HG03097 (cell line): ENCODE measurements around the gene SPSB1.

Experiments used
- ATAC-seq: cut with Tn5 transposase; IDR thresholded peaks from one replicate; pipeline ENCODE4 v1.9.1; 2021; ENCODE audit not compliant: unreplicated experiment, low FRiP score

SPSB1 gene

DNA sequence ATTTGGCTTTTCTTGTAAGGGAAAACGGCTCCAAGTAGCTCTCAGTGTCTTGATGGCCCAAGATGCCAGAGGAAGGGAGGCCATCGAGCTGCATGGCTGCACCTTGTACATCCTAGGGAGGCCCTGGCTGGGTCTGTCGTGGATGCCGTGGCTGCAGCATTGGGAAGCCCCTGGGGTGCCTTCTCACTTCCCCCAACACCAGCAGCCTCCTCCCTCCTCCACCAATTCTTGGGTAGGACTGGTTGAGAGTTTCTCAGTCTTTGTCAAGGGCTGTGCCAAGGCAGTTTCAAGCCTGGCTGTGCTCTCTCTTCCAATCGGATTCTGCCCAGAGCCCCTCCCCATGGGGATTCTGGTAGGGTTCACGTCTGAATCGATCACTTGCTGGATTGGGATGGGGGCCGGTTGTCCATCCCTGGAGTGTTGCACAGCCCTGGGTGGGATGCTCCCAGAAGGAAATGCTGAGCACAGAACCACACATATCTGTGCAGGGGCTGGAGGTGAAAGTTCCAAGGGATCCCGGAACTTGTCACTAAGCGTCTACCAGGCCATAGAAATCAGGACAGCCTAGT lies 14.0 kb upstream of the SPSB1 start:
- ATAC-seq = no peak

DNA sequence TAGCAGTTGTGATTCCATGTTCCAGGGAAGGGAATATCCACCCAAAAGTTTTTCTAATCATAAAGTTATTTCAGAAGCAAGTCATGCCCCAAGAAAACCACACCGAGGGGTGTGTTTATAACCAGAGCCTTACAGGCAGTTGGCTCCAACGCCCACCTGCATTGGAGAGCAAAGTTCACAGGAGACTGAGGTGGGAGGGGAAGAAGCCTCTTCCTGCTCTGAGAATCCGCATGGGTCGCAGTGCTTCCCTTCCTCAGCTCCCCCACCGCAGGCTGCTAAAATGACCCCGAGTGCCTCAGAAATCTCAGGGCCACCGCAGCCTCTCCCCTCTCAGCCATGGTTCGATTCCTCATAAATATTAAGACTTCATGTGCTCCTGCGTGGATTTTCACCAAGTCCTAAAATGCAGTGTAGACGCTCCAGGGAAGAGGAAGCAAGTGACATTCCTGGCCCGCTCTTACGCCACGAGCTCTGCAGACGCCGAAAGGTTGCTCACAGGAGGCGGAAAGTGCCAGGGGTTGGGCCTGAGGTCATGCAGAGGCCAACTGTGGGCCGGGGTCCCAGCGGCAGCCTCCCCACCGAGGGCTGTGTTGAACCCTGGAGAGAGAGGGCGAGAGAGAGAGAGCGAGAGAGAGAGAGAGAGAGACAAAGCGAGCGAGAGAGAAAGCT lies 13.4 kb upstream of the SPSB1 start:
- no peak for ATAC-seq

DNA sequence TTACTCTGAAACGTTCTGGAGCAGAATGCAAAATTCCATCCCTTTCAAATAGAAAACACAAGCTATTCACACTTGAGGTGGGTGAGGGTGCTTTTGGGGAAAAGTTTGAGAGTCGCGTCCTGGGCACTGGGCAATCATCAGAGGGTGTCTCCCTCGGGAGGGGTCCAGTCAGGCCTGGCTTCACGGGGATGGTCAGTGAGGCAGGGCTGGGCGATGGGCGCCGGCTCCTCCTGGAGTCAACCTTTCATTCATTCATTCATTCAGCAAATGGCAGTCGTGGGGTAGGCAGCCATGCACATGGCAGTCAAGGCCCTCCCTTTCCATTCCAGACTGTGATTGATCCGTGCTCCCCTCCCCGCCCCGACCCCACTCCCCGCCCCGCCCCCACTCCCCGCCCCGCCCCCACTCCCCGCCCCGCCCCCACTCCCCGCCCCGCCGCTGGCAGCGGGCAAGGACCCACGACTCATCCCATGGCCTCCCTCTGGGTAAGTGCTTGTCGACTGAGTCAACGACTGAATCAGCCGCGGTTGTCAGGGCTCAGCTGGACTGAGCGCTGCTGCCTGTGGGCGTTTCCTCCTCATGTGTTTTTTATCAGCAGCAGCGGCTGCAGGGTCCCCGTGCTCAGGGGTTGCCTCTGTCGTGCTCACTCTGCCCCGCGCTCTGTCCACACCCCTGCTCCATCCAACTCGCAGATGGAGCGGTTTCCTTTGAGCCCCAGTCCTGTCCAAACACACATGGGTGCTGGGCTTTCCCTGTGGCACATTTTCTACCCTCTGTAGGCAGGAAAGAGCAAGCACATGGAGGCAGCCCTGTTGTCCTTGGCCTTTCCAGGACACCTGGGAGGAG lies 12.5 kb upstream of the SPSB1 start:
- ATAC-seq = no peak

DNA sequence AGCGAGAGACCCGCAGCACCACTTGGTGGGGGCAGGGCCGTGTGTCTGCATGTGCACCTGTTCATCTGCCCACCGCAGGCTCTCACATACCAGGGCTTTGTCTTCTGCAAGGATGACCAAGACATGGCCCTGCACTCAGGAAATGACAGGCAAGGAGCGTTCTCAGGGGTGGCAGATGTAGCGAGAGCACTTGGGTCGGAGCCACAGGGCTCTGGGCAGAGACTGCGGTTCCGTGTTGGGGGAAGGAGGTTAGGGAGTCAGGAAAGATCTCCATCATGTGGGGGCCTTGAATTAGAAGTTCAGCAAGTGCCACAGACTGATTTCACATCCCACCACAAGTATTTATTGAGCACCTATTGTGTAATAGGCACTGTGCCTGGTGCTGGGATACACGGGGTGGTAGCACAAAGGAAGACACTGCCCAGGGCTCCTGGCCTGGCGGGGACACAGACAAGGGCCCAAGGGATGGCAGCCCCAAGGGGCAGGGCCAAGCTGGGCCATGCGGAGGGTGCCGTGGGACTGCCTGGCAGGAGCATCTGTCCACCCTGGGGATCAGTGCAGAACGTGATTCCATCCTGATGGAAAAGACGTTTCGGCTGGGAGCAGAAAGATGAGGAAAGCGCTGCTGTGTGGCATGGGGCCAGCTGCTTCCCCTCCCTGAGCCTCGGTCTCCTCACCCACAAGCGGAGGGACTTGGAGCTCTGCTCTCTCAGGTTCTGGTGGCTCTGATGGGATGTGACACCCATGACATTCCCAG lies 11.4 kb upstream of the SPSB1 start:
- no peak for ATAC-seq

DNA sequence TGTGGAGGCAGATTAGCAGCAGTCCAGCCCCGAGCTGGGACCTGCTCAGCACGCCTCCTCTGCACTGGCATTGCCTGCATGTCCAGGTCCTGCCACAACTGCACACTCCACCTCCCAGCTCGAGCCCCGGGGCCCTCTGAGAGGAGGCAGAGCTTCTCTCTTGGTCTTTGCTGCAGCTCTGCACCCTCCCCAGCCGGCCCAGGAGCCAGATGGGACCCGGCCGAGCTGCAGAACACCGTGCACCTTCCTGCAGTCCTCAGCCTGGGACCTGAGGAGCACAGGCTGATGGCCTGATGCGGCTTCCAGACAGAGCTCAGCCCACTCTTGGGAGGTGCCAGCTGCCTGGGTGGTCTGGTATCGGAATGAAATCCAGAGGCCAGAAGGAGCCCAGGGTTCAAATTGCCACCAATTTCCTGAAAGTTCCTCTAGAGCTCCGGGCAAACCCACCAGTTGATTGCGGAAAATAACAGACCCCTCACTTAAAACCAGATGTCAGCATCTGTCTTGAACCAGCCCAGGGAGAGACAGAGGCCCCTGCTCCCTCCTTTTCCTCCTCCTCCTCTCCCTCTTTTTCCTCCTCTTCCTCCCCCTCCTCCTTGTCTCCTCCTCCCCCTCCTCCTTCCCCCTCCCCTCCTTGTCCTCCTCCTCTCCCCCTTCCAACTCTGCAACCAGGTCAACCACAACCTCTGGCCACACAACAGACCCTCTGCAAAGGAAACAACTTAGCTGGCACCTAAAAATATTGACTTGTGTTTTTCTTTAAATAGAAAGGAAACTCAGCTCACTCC lies 10.6 kb upstream of the SPSB1 start:
- ATAC-seq = no peak

DNA sequence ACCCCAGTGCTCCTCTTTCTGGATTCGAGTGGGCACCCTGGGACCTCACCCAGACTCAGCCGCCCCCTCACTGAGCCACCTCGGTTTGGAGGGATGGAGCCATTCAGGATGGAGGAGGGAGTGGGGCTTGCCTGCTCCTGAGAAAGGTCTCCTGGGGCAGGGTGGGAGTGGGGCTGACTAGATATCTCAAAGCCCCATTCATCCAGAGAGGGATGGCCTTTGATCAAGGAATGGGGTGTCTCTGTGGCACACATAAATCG lies 10.1 kb upstream of the SPSB1 start:
- no peak for ATAC-seq

DNA sequence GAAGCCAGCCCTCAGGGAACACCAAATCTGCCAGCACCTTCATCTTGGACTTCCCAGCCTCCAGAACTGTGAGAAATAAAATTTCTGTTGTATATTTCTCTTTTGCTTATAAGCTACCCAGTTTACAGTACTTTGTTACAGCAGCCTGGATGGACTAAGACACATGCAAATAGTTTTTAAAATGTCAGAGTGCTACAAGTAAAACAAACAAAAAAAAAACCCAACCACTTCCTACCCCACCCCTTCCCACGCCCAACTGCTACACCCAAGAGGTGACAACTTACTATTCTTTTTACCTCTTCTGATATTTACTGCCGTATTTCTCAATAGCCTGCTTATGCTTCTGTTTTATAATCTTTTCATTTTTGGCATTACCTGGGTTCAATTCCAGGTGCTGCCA lies 8.6 kb upstream of the SPSB1 start:
- ATAC-seq = no peak

DNA sequence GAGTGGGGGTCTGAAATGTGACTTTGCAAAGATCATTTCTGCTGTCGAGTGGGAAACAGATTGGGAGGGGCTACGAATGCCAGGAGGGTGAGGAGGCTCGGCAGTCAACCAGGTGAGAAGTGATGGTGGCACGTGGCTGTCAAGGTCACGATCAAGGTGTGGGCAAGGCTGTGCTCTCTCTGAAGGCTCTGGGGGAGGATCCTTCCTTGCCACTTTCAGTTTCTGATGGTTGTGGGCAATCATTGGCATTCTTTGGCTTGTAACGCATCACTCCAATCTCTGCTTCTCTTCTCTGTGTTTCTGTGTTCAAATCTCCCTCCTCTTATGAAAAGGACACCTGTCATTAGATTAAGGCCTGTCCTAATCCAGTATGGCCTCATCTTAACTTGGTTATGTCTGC lies 6.1 kb upstream of the SPSB1 start:
- ATAC-seq = no peak

DNA sequence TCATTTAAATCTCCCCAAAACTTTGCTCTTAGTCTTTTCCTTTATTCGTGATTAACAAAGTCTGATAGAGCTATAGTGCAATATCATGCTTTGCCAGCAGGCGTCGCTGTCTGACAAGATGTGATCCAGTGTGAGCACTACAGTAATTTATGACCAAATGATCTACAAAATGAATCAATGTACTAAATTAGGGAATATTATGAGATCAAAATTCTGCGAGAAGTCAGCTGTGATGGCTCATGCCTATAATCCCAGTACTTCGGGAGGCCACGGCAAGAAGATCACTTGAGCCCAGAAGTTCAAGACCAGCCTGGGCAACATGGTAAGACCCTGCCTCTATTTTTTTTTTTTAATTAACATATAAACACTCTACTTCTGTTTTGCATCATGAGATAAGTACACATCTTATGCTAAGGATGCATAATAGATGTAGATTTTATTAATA lies 3.6 kb upstream of the SPSB1 start:
- no peak for ATAC-seq

DNA sequence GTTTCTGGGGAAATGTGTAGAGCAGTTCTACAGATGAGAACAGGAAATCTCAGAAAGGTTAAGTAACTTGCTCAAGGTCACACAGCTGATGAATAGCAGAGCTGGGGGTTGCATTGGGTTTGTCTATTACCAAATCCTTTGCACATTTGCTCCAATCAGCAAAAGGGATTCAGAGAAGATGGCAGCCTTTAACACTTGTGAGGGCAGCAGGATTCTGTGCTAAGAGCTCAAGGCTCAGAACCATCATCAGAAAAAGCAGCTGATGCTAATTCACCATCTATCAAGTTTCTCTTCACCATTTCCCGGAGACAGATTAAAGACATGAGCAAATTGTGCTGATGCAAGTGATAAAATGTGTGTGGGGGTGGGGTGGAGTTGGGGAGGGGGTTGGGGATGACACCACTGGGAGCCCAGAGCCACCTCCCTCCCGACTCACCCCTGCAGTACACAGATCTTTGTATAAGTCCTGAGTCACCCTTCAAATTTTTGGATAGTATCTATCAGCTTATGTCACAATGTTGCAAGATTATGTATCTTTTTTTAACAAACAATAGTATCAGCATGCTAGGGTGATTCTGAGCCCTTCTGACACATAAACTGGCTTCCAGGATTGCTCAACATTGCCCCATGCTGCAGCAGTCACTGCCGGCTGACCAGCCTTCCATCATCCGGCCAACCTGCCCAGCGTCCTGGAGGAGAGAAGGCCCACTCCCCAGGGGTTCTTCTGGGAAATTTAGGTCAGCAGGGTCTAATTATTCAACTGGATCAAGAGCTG lies 2.8 kb upstream of the SPSB1 start:
- ATAC-seq = no peak

DNA sequence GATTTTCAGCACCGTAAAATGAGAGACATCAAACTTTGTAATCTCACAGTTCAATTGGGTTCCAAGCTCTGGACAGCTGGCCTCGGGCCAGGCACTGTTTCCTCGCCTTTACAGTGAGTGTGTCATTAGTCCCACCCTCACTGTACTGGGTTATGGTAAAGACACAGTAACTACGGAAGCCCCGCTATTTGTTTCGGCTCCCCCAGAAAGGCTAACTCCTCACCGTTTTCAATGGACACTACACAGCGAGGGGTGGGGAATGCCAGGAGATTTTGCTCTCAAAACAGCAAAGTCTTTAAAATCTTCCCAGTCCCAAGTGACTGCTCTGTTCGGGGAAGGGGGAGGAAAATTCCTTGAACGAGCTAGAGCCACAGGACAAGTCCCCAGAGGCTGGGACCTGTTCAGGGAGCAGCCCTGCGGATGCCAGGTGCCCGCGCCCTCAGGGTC lies 757 bp upstream of the SPSB1 start:
- ATAC-seq = no peak

DNA sequence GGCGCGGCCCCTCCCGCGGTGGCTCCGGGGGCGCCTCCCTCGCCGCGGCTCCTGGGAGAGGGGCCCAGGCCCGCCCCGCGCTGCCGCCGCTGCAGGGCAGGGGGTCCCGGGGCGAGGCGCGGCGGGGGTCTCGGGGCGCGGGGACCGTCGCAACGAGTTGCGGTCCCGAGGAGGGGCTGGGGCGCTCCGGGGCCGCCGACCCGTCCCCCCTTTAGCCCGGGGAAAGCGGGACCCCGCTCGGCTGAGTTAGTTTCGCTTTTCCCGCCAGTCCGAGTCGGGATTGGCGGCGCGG lies 493 bp downstream of the SPSB1 start:
- no peak for ATAC-seq

DNA sequence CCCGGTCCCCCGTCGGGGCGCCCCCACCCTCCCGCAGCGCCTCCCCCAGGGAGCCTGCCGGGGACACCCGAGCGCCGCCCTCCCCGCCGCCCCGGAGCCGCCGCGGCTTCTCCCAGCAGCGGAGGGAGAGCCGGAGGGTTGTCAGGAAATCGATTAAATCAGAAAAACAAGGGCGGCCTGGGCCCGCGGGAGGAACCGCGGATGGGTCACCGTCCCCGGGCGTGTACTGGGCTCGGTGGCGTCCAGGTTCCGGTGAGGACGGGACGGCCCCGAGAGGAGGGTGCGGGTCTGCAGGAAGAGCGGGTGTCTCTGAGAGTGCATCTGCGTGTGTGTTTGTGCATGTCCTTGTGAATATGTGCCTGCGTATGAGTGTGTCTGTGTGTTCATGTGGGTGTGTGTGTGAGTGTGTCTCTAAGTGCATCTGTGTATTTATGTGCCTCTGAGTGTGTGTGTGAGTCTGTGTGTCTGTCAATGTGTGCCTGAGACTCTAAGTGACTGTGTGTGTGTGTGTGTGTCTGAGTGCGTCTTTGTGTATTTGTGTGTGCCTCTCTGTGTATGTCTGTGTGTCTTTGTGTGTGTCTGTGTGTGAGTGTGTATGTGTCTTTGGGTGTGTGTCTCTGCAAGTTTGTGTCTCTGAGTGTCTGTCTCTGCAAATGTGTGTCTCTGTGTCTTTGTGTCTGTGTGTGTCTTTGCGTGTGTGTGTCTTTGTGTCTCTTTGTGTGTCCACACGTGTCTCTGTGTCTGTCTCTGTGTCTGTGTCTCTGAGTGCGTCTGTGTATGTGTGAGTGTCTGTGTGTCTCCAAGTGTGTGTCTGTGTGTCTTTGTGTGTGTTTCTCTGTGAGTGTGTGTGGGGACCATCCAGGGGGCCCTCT lies 1.1 kb downstream of the SPSB1 start:
- ATAC-seq = no peak

DNA sequence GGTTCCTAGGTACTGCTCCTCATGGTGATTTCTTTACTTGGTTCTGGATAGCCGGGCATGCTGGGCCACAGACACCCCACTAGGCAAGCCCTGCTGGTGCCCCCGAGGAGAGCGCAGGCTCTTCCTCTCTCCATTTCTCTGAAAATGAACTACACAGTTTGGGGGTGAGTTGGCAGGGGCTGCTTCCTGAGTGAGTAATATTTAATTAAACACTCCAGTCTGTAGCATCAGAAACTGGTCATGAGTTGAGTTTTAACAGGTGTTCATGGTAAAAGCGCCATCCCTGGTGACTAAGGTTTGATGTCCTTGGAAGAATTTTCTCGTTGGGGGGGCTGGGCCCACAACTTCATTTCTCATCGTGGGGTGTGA lies 1.7 kb downstream of the SPSB1 start:
- no peak for ATAC-seq

DNA sequence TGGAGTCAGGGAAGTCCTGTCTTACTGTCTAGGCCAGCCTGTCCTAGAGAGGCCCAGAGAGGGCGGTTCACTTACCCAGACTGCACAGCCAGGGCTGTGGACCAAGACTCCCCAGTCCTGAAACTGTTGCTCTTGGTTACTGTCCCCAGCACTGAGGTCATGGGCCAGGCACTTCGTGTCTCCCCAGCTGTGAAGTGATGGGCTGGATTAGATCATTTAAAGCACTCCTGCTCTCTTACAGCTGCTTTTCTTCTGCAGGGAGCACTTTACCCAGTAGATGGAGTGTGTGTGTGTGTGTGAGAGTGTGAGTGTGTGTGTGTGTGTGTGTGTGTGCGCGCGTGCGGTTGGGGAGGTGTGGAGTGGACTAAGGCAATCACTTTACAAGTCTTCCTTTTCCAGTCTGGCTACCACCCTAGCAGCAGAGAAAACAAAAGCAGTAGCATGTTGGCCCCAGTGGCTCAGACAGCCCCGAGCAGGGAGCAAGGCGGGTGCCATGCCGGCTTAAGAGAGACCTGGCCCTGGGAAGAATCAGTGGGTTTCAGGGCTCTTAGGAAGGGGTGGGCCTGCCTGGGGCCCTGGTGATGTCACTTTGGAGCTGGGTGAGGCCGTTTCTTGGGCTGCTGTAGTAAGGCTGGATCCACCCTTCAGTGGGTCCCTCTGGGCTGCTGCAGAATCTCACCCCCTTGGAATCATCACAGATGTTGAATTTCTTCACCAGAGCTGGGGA lies 2.4 kb downstream of the SPSB1 start:
- no peak for ATAC-seq

DNA sequence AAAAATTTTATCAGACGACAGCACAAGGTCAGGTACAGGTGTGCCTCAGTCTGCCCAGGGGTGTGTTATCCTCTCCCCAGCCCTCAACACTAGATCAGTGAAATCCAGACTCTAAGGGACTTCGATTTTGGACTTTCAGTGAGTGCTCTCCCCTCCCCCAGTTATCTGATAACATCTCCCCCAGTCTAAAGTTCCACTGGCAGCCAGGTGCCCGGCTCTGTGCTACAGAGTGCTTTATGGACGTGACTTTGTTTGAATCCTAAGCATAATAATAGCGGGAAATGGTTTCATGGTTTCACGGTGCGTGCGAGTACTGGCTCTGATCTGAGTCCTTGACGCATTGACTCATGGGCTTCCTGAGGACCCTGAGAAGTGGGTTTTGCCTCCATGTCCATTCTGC lies 3.2 kb downstream of the SPSB1 start:
- no peak for ATAC-seq

DNA sequence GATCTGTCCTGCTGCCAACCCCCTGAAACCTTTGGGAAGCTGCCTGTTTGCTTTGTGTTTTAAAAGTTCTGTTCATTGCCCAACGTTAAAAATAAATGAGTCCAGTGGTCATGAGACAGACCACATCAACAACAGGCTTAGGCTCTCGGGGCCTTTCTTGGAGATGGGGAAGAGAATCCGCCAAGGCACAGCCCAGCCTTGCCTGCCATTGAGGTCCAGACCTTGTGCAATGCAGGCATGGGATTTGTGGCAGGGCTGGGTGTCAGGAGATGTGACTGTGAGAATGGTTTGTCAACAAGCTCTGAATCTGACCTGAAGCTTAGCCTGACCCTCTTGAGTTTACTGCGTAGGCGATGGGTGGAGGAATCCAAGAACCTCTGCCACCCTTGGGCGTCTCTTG lies 4.2 kb downstream of the SPSB1 start:
- no peak for ATAC-seq

DNA sequence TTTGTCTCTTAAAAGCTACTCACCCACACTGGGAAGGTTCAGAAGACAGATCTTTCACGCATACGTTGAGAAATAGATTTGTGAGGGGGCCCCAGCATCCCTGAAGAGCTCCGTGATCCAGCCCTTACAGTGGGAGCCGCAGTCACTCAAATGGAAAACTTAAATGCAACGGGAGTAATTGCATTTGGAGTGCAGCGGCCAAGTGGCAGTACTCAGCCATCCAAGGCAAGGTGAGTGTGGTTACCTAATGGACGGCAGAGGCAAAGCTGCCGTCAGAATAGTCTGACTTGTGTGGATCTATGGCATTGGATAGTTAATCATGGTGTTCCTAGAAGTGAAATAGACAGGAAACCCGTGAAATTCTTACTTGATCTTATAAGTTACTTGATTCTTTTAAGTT lies 5.1 kb downstream of the SPSB1 start:
- ATAC-seq = no peak

DNA sequence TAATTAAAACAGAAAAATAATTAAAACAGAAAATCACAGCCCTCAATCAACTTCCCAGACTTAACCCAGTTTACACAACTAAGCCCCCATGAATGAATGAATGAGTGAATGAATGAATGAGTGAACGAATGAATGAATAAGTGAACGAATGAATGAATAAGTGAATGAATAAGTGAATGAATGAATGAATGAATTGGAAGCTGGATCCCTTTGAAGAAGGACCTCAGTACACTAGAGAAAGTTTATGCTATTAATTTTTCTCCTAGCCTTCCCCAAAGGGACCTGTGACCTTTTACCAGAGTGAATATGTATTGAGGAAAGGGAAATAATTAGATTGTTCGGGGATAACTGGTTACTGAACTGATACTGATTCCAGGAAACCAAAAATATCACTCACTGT lies 5.6 kb downstream of the SPSB1 start:
- ATAC-seq = no peak
